DND-41 (cell line): ENCODE results near the gene PADI4.

Experiments used
- EZH2 ChIP-seq: IDR thresholded peaks from 3 replicates; pipeline ENCODE4 v1.6.1; 2012; ENCODE audit warnings: borderline replicate concordance, low read depth, mild to moderate bottlenecking, moderate library complexity, low read length, inconsistent platforms; ENCODE audit not compliant: severe bottlenecking
- TF ChIP-seq, protein P1 (sequence below): IDR thresholded peaks from 2 replicates; pipeline ENCODE4 v1.5.1; 2012; ENCODE audit warnings: borderline replicate concordance, low read length, moderate library complexity, mild to moderate bottlenecking; ENCODE audit not compliant: poor library complexity, severe bottlenecking; ENCODE audit errors: extremely low read depth

DNA sequence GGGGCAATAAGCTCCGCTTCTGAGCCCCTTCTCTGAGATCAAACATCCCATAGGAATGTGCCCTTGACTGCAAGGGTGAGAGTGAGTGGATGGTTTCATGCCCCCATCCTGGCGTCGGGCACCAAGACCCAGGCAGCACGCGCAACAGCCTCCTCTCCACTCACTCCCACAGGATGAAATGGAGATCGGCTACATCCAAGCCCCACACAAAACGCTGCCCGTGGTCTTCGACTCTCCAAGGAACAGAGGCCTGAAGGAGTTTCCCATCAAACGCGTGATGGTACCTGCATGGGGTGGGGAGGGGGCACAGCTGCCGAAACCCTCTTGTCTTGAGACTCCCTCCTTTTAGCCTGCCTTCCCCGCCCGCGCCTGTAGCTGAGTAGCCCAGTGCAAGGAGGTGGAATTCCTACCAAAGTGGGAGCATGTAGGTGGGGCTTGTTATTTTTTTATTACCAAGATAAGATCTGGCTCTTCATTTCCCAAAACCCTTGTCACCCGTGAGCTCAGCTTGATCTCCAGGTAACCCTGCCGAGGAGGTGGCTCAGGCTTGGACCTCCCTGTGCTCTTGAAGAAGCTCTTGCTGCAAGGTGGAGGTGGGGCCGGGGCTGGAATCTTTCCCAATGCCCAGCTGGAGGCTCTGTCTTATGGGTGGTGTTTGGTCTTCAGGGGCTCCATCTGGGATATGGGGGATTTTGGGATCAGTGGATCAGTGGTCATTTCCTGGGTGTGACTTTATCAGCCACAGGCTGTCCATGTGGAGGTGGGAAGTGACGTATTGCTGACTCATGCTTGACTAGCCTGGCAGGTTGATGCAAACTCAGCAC lies 40.0 kb downstream of the PADI4 start:
- TF ChIP-seq, protein P1, sequence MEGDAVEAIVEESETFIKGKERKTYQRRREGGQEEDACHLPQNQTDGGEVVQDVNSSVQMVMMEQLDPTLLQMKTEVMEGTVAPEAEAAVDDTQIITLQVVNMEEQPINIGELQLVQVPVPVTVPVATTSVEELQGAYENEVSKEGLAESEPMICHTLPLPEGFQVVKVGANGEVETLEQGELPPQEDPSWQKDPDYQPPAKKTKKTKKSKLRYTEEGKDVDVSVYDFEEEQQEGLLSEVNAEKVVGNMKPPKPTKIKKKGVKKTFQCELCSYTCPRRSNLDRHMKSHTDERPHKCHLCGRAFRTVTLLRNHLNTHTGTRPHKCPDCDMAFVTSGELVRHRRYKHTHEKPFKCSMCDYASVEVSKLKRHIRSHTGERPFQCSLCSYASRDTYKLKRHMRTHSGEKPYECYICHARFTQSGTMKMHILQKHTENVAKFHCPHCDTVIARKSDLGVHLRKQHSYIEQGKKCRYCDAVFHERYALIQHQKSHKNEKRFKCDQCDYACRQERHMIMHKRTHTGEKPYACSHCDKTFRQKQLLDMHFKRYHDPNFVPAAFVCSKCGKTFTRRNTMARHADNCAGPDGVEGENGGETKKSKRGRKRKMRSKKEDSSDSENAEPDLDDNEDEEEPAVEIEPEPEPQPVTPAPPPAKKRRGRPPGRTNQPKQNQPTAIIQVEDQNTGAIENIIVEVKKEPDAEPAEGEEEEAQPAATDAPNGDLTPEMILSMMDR, result no peak
- no peak for TF ChIP-seq EZH2
